ENCODE measurements around the gene EPS8L2.

- TF ChIP-seq TSHZ1 (CRISPR knock-in tag; IDR thresholded peaks at IDR 0.05) (no peak), UBTF (IDR thresholded peaks at IDR 0.05; ENCODE audit: borderline replicate concordance in 1 of 2, low read depth in 2 of 2, low read length in 2 of 2) (no peak), CHD2 (IDR thresholded peaks at IDR 0.05; ENCODE audit: low read depth, low read length) (no peak), NFYB (IDR thresholded peaks at IDR 0.05; ENCODE audit: extremely low read depth, insufficient read length) (no peak), ZNF764 (CRISPR knock-in tag; IDR thresholded peaks at IDR 0.05; ENCODE audit: low read depth) (no peak), ZNF77 (CRISPR knock-in tag; IDR thresholded peaks at IDR 0.05) (no peak)
- TF ChIP-seq, protein P1, sequence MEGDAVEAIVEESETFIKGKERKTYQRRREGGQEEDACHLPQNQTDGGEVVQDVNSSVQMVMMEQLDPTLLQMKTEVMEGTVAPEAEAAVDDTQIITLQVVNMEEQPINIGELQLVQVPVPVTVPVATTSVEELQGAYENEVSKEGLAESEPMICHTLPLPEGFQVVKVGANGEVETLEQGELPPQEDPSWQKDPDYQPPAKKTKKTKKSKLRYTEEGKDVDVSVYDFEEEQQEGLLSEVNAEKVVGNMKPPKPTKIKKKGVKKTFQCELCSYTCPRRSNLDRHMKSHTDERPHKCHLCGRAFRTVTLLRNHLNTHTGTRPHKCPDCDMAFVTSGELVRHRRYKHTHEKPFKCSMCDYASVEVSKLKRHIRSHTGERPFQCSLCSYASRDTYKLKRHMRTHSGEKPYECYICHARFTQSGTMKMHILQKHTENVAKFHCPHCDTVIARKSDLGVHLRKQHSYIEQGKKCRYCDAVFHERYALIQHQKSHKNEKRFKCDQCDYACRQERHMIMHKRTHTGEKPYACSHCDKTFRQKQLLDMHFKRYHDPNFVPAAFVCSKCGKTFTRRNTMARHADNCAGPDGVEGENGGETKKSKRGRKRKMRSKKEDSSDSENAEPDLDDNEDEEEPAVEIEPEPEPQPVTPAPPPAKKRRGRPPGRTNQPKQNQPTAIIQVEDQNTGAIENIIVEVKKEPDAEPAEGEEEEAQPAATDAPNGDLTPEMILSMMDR (IDR thresholded peaks at IDR 0.05 in 2 of 3, conservative IDR thresholded peaks at IDR 0.05 in 1 of 3; ENCODE audit: insufficient read depth in 2 of 3, low read depth in 1 of 3, low read length in 3 of 3) = no peak
These were observed 31.3 kb downstream of the EPS8L2 start for GRCh38 chr11:737366-737765.
